H1 (cell line): Measurements from ENCODE around the gene SEL1L3. TPM values are rescaled to one million over a fixed set of nuclear protein-coding genes. Genes with fewer than 3 reads are reported as not detected.

Source experiments
- CHD7 ChIP-seq: fragments of 300-600 bp; sonication (generic); IDR thresholded peaks from 2 replicates; pipeline ENCODE4 v1.7.1; 2012; ENCODE audit warnings: low read length, moderate library complexity, mild to moderate bottlenecking, inconsistent platforms; ENCODE audit not compliant: insufficient replicate concordance
- polyA plus RNA-seq, 7 experiments: library from polyadenylated mRNA; depleted of rRNA in 3 of 7; stranded (reverse) in 5 of 7; unstranded in 2 of 7; fragments of >200 nt in 5 of 7; fragments of 200-250 nt in 2 of 7; gene quantifications; 1 replicate in 5 of 7; 2 replicates in 1 of 7; 4 replicates in 1 of 7; pipeline versions ENCODE4 v1.2.1 to v1.2.3, GENCODE V29; 2011 to 2013; ENCODE audit warnings: missing spikeins in 2 of 7, mixed read lengths in 2 of 7
- total RNA-seq: library from RNA; stranded (reverse); fragmentation: NEBNext Ultra II Directional; extraction: Animal tissue kit (Norgen Biotek cat#: 25700); gene quantifications from 2 replicates; pipeline ENCODE4 v1.2.1, GENCODE V29; 2021

The SEL1L3 gene
- total and polyA plus RNA-seq, 2 of the 8 experiments (the other 6 are each of a cell fraction or from before 2014, with no cell fraction given), result 18.2 to 54.0 TPM

GRCh38 chr4:25814301-25815136 lies 48.3 kb downstream of the SEL1L3 start (continued):
- TF ChIP-seq CHD7, result no peak
